ENCODE results near the gene CLPSL1.

DNA sequence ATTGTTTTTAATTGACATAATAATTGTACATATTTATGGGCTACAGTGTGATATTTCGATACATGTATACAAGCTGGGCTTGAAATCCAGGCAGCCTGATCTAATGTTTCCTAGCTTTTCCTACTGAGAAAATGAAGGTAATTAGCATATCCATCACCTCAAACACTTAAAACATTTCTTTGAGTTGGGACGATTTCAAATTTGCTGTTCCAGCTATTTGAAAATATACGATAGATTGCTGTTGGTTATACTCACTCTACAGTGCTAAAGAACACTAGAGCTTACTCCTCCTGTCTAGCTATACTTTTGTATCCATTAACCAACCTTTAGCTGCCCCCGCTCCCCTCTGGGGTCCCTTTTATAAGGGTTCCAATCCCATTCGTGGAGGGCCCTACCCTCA is 29.0 kb downstream of the CLPSL1 start:
- TF ChIP-seq, protein P1, sequence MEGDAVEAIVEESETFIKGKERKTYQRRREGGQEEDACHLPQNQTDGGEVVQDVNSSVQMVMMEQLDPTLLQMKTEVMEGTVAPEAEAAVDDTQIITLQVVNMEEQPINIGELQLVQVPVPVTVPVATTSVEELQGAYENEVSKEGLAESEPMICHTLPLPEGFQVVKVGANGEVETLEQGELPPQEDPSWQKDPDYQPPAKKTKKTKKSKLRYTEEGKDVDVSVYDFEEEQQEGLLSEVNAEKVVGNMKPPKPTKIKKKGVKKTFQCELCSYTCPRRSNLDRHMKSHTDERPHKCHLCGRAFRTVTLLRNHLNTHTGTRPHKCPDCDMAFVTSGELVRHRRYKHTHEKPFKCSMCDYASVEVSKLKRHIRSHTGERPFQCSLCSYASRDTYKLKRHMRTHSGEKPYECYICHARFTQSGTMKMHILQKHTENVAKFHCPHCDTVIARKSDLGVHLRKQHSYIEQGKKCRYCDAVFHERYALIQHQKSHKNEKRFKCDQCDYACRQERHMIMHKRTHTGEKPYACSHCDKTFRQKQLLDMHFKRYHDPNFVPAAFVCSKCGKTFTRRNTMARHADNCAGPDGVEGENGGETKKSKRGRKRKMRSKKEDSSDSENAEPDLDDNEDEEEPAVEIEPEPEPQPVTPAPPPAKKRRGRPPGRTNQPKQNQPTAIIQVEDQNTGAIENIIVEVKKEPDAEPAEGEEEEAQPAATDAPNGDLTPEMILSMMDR (IDR thresholded peaks at IDR 0.05), result no peak
- no peak for TF ChIP-seq POLR2A (IDR thresholded peaks at IDR 0.05)
